Vagina (tissue), 2 donors: Measurements from ENCODE around the gene RASGRP4.

ENCODE experiments used
- POLR2A ChIP-seq, 2 donors: fragments of 450-650 bp; IDR thresholded peaks; one replicate each; pipeline ENCODE4 v1.6.1; 2017; ENCODE audit warnings: antibody characterized with exemption in 2 of 2, mild to moderate bottlenecking in 2 of 2, moderate library complexity in 2 of 2
- POLR2AphosphoS5 ChIP-seq, 2 donors: sonication (generic); formaldehyde crosslinking; IDR thresholded peaks; one replicate each; pipeline ENCODE4 v1.9.0; 2017; ENCODE audit warnings: antibody characterized with exemption in 2 of 2, mild to moderate bottlenecking in 2 of 2, low read depth in 1 of 2; ENCODE audit not compliant: insufficient read depth in 1 of 2
- TF ChIP-seq, protein P1 (sequence below), 3 experiments: fragments of 450-650 bp in 2 of 3; fragments of 200-600 bp in 1 of 3; sonication (generic) in 1 of 3; IDR thresholded peaks; one replicate each; pipeline ENCODE4 v1.5.1; 2017 to 2019; ENCODE audit warnings: antibody characterized with exemption in 3 of 3, mild to moderate bottlenecking in 2 of 3, moderate library complexity in 2 of 3

DNA sequence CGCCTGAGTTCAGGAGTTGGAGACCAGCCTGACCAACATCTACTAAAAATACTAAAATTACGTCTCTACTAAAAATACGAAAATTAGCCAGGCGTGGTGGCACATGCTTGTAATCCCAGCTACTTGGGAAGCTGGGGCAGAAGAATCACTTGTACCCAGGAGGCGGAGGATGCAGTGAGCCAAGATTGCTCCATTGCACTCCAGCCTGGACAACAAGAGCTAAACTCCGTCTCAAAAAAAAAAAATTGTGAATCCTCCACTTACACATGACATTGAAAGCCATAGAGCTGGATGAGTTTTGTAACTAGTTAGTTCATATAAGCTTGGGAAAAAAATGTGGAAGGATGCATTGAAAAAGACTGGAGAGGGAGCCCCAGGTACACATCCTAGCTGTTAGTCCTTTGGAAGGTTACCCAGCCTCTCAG lies 52.1 kb downstream of the RASGRP4 start:
- TF ChIP-seq, protein P1, sequence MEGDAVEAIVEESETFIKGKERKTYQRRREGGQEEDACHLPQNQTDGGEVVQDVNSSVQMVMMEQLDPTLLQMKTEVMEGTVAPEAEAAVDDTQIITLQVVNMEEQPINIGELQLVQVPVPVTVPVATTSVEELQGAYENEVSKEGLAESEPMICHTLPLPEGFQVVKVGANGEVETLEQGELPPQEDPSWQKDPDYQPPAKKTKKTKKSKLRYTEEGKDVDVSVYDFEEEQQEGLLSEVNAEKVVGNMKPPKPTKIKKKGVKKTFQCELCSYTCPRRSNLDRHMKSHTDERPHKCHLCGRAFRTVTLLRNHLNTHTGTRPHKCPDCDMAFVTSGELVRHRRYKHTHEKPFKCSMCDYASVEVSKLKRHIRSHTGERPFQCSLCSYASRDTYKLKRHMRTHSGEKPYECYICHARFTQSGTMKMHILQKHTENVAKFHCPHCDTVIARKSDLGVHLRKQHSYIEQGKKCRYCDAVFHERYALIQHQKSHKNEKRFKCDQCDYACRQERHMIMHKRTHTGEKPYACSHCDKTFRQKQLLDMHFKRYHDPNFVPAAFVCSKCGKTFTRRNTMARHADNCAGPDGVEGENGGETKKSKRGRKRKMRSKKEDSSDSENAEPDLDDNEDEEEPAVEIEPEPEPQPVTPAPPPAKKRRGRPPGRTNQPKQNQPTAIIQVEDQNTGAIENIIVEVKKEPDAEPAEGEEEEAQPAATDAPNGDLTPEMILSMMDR (IDR thresholded peaks at IDR 0.05): no peak
- TF ChIP-seq POLR2AphosphoS5 (IDR thresholded peaks at IDR 0.05; ENCODE audit: insufficient read depth in 1 of 2, low read depth in 1 of 2) (no peak), POLR2A (IDR thresholded peaks at IDR 0.05) (no peak)
